GM12891 (cell line): ENCODE data around the gene PLEKHO1.

Experiments used
- POLR2A ChIP-seq: IDR thresholded peaks from 2 replicates; pipeline ENCODE4 v1.6.1; 2011; ENCODE audit warnings: low read depth, low read length, control low read depth
- POLR2AphosphoS5 ChIP-seq: IDR thresholded peaks from 2 replicates; pipeline ENCODE4 v1.6.1; 2011; ENCODE audit warnings: low read depth, low read length, control low read depth
- POU2F2 ChIP-seq: IDR thresholded peaks from 2 replicates; pipeline ENCODE4 v1.6.1; 2011; ENCODE audit warnings: low read depth, mild to moderate bottlenecking, control low read depth, low read length, moderate library complexity
- TAF1 ChIP-seq: IDR thresholded peaks from 2 replicates; pipeline ENCODE4 v1.6.1; 2011; ENCODE audit warnings: low read depth, low read length, control low read depth

GRCh38 chr1:150178548-150178947 lies 28.8 kb downstream of the PLEKHO1 start:
- TF ChIP-seq POLR2AphosphoS5 = no peak
- no peak for TF ChIP-seq POLR2A
- TF ChIP-seq TAF1 = no peak
- no peak for TF ChIP-seq POU2F2
